Keratinocyte (primary cell): ENCODE results near the gene LYRM7.

Experiments
- EZH2 ChIP-seq: IDR thresholded peaks from one replicate; pipeline ENCODE4 v1.6.1; 2012; ENCODE audit warnings: inconsistent platforms, mild to moderate bottlenecking, low read length, moderate library complexity
- TF ChIP-seq, protein P1 (sequence below), 3 experiments: IDR thresholded peaks in 1 of 3; conservative IDR thresholded peaks in 1 of 3; optimal IDR thresholded peaks in 1 of 3; 2 replicates in 2 of 3; 3 replicates in 1 of 3; pipeline versions ENCODE3 to v1.5.1; 2011; ENCODE audit warnings: low read length in 3 of 3, mild to moderate bottlenecking in 3 of 3, moderate library complexity in 2 of 3, control low read depth in 1 of 3, inconsistent platforms in 1 of 3; ENCODE audit not compliant: insufficient read depth in 2 of 3; ENCODE audit errors: extremely low read depth in 1 of 3

DNA sequence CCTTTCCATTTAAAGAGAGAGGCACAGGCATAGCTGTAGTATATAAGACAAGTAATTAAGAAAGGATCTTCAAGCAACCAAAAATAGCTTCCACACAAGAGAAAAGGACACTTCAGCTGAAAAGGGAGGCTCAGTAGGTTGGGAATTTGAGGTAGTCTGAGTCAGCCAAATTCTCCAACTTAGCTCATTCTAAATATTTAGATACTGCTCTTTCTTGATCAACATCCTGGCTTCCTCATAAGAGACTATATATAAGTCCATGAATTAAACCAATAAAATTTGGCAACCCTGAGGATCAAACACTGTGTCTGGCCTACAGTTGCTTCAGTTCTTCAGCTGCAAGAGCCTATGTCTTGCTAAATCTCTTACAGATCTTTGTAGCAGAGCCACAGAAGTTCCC, 23.5 kb upstream of the LYRM7 start:
- TF ChIP-seq, protein P1, sequence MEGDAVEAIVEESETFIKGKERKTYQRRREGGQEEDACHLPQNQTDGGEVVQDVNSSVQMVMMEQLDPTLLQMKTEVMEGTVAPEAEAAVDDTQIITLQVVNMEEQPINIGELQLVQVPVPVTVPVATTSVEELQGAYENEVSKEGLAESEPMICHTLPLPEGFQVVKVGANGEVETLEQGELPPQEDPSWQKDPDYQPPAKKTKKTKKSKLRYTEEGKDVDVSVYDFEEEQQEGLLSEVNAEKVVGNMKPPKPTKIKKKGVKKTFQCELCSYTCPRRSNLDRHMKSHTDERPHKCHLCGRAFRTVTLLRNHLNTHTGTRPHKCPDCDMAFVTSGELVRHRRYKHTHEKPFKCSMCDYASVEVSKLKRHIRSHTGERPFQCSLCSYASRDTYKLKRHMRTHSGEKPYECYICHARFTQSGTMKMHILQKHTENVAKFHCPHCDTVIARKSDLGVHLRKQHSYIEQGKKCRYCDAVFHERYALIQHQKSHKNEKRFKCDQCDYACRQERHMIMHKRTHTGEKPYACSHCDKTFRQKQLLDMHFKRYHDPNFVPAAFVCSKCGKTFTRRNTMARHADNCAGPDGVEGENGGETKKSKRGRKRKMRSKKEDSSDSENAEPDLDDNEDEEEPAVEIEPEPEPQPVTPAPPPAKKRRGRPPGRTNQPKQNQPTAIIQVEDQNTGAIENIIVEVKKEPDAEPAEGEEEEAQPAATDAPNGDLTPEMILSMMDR (optimal IDR thresholded peaks at IDR 0.05 in 1 of 3, IDR thresholded peaks at IDR 0.05 in 1 of 3, conservative IDR thresholded peaks at IDR 0.05 in 1 of 3; ENCODE audit: extremely low read depth in 1 of 3, insufficient read depth in 2 of 3, low read length in 3 of 3): no peak
- no peak for TF ChIP-seq EZH2
